GM06990 (cell line): ENCODE measurements around the gene FERMT3.

ENCODE experiments used
- DNase-seq: peaks from one replicate; pipeline ENCODE4 v3.0.0-alpha.2; 2011; ENCODE audit not compliant: insufficient read length; ENCODE audit errors: extremely low read depth
- H3K27me3 ChIP-seq: replicated peaks from 2 replicates; pipeline ENCODE4 v1.6.0; 2011; ENCODE audit warnings: low read length; ENCODE audit not compliant: control insufficient read depth, insufficient read depth
- H3K36me3 ChIP-seq: 2 replicates; pipeline ENCODE4 v1.5.1; 2011; ENCODE audit warnings: low read length; ENCODE audit not compliant: control insufficient read depth, insufficient read depth
- H3K4me3 ChIP-seq: replicated peaks from 2 replicates; pipeline ENCODE4 v1.5.1; 2011; ENCODE audit warnings: low read depth, mild to moderate bottlenecking, control low read depth, low read length
- CTCF ChIP-seq: IDR thresholded peaks from 2 replicates; pipeline ENCODE4 v1.5.1; 2011; ENCODE audit warnings: low read length, control low read depth, mild to moderate bottlenecking, inconsistent platforms; ENCODE audit not compliant: insufficient read depth, poor library complexity, severe bottlenecking

Gene FERMT3

GRCh38 chr11:64269540-64270220, 63.2 kb downstream of the FERMT3 start:
- Histone ChIP-seq H3K4me3 (peak overlapping the region; percentile 65), H3K36me3 (peaks cover 2% of the 10 kb centered on the region), H3K27me3 (no peaks in the 10 kb centered on the region)
- peak; percentile 99 for DNase-seq
- no peak for TF ChIP-seq CTCF
